Measurements from ENCODE around the gene COL4A5.

COL4A5 gene

GRCh38 chrX:108412783-108413182, 26.9 kb upstream of the COL4A5 start:
- ChIA-PET POLR2A (no interaction called here), CTCF (no interaction called here)
- H3K4me1 ChIP-seq (ENCODE audit: control extremely low read depth in 1 of 4, control insufficient read depth in 4 of 4, insufficient read depth in 4 of 4, low read length in 3 of 4) = no peaks in the 10 kb centered on the region
- H3K4me3 ChIP-seq (ENCODE audit: control insufficient read depth in 1 of 7, extremely low read depth in 1 of 7, insufficient read depth in 4 of 7, low read depth in 2 of 7, low read length in 6 of 7) = no peak overlapping the region
- no peaks in the 10 kb centered on the region for H3K9me3 ChIP-seq (ENCODE audit: control extremely low read depth in 1 of 5, control insufficient read depth in 4 of 5, insufficient read depth in 2 of 5, low read depth in 1 of 5, low read length in 4 of 5)
- peaks cover 0 to 3% (median 0%) of the 10 kb centered on the region in 5 experiments for H3K27me3 ChIP-seq (replicated peaks in 2 of 5; ENCODE audit: control insufficient read depth in 4 of 5, insufficient read depth in 5 of 5, low read length in 4 of 5)
- H3K27ac ChIP-seq (ENCODE audit: insufficient read depth in 1 of 2, low read depth in 1 of 2, low read length in 2 of 2, poor library complexity in 1 of 2, severe bottlenecking in 2 of 2) = no peak overlapping the region
- no peak for DNase-seq
- no peaks in the 10 kb centered on the region for H3K36me3 ChIP-seq (ENCODE audit: control insufficient read depth in 4 of 4, insufficient read depth in 4 of 4, low read length in 3 of 4)

- POLR2A ChIA-PET = no interaction called here
- Histone ChIP-seq H3K4me3 (ENCODE audit: control insufficient read depth in 1 of 7, extremely low read depth in 1 of 7, insufficient read depth in 4 of 7, low read depth in 2 of 7, low read length in 6 of 7) (no peak overlapping the region), H3K27me3 (replicated peaks in 2 of 5; ENCODE audit: control insufficient read depth in 4 of 5, insufficient read depth in 5 of 5, low read length in 4 of 5) (peaks cover 0 to 5% (median 0%) of the 10 kb centered on the region in 5 experiments), H3K27ac (ENCODE audit: insufficient read depth in 1 of 2, low read depth in 1 of 2, low read length in 2 of 2, poor library complexity in 1 of 2, severe bottlenecking in 2 of 2) (no peak overlapping the region), H3K9me3 (ENCODE audit: control extremely low read depth in 1 of 5, control insufficient read depth in 4 of 5, insufficient read depth in 2 of 5, low read depth in 1 of 5, low read length in 4 of 5) (no peaks in the 10 kb centered on the region), H3K36me3 (ENCODE audit: control insufficient read depth in 4 of 4, insufficient read depth in 4 of 4, low read length in 3 of 4) (no peaks in the 10 kb centered on the region), H3K4me1 (ENCODE audit: control extremely low read depth in 1 of 4, control insufficient read depth in 4 of 4, insufficient read depth in 4 of 4, low read length in 3 of 4) (no peaks in the 10 kb centered on the region)
- WGBS (ENCODE audit: insufficient coverage) = no CpG with 5 or more reads among the region's 1 CpG
- CTCF ChIA-PET = no interaction called here
- no peak for DNase-seq
These were observed 24.5 kb upstream of the COL4A5 start for GRCh38 chrX:108415146-108415545.

- H3K27me3 ChIP-seq (replicated peaks in 2 of 5; ENCODE audit: control insufficient read depth in 4 of 5, insufficient read depth in 5 of 5, low read length in 4 of 5) = peaks cover 0 to 9% (median 0%) of the 10 kb centered on the region in 5 experiments
- H3K4me3 ChIP-seq (ENCODE audit: control insufficient read depth in 1 of 7, extremely low read depth in 1 of 7, insufficient read depth in 4 of 7, low read depth in 2 of 7, low read length in 6 of 7) = no peak overlapping the region
- DNase-seq = no peak
- H3K4me1 ChIP-seq (ENCODE audit: control extremely low read depth in 1 of 4, control insufficient read depth in 4 of 4, insufficient read depth in 4 of 4, low read length in 3 of 4) = no peaks in the 10 kb centered on the region
- no CpG with 5 or more reads among the region's 2 CpGs for WGBS (ENCODE audit: insufficient coverage)
- H3K36me3 ChIP-seq (ENCODE audit: control insufficient read depth in 4 of 4, insufficient read depth in 4 of 4, low read length in 3 of 4) = no peaks in the 10 kb centered on the region
- ChIA-PET CTCF (no interaction called here), POLR2A (no interaction called here)
- no peak overlapping the region for H3K27ac ChIP-seq (ENCODE audit: insufficient read depth in 1 of 2, low read depth in 1 of 2, low read length in 2 of 2, poor library complexity in 1 of 2, severe bottlenecking in 2 of 2)
- no peaks in the 10 kb centered on the region for H3K9me3 ChIP-seq (ENCODE audit: control extremely low read depth in 1 of 5, control insufficient read depth in 4 of 5, insufficient read depth in 2 of 5, low read depth in 1 of 5, low read length in 4 of 5)
These were observed 23.7 kb upstream of the COL4A5 start for GRCh38 chrX:108415891-108416290.

GRCh38 chrX:108417257-108417656, 22.4 kb upstream of the COL4A5 start:
- H3K27ac ChIP-seq (ENCODE audit: insufficient read depth in 1 of 2, low read depth in 1 of 2, low read length in 2 of 2, poor library complexity in 1 of 2, severe bottlenecking in 2 of 2) = no peak overlapping the region
- WGBS (ENCODE audit: insufficient coverage) = no CpG with 5 or more reads among the region's 1 CpG
- POLR2A ChIA-PET = no interaction called here
- no peaks in the 10 kb centered on the region for H3K36me3 ChIP-seq (ENCODE audit: control insufficient read depth in 4 of 4, insufficient read depth in 4 of 4, low read length in 3 of 4)
- CTCF ChIA-PET = no interaction called here
- H3K4me3 ChIP-seq (ENCODE audit: control insufficient read depth in 1 of 7, extremely low read depth in 1 of 7, insufficient read depth in 4 of 7, low read depth in 2 of 7, low read length in 6 of 7) = no peak overlapping the region
- H3K4me1 ChIP-seq (ENCODE audit: control extremely low read depth in 1 of 4, control insufficient read depth in 4 of 4, insufficient read depth in 4 of 4, low read length in 3 of 4) = no peaks in the 10 kb centered on the region
- peaks cover 0 to 9% (median 0%) of the 10 kb centered on the region in 5 experiments for H3K27me3 ChIP-seq (replicated peaks in 2 of 5; ENCODE audit: control insufficient read depth in 4 of 5, insufficient read depth in 5 of 5, low read length in 4 of 5)
- H3K9me3 ChIP-seq (ENCODE audit: control extremely low read depth in 1 of 5, control insufficient read depth in 4 of 5, insufficient read depth in 2 of 5, low read depth in 1 of 5, low read length in 4 of 5) = no peaks in the 10 kb centered on the region
- no peak for DNase-seq

GRCh38 chrX:108419401-108419800, 20.2 kb upstream of the COL4A5 start:
- Histone ChIP-seq H3K9me3 (ENCODE audit: control extremely low read depth in 1 of 5, control insufficient read depth in 4 of 5, insufficient read depth in 2 of 5, low read depth in 1 of 5, low read length in 4 of 5) (no peaks in the 10 kb centered on the region), H3K4me1 (ENCODE audit: control extremely low read depth in 1 of 4, control insufficient read depth in 4 of 4, insufficient read depth in 4 of 4, low read length in 3 of 4) (no peaks in the 10 kb centered on the region), H3K27me3 (replicated peaks in 2 of 5; ENCODE audit: control insufficient read depth in 4 of 5, insufficient read depth in 5 of 5, low read length in 4 of 5) (peaks cover 0 to 6% (median 0%) of the 10 kb centered on the region in 5 experiments), H3K27ac (ENCODE audit: insufficient read depth in 1 of 2, low read depth in 1 of 2, low read length in 2 of 2, poor library complexity in 1 of 2, severe bottlenecking in 2 of 2) (no peak overlapping the region), H3K36me3 (ENCODE audit: control insufficient read depth in 4 of 4, insufficient read depth in 4 of 4, low read length in 3 of 4) (no peaks in the 10 kb centered on the region), H3K4me3 (ENCODE audit: control insufficient read depth in 1 of 7, extremely low read depth in 1 of 7, insufficient read depth in 4 of 7, low read depth in 2 of 7, low read length in 6 of 7) (no peak overlapping the region)
- ChIA-PET CTCF (no interaction called here), POLR2A (no interaction called here)
- no peak for DNase-seq
- no CpG with 5 or more reads among the region's 1 CpG for WGBS (ENCODE audit: insufficient coverage)

GRCh38 chrX:108420481-108420880, 19.2 kb upstream of the COL4A5 start:
- Histone ChIP-seq H3K4me1 (ENCODE audit: control extremely low read depth in 1 of 4, control insufficient read depth in 4 of 4, insufficient read depth in 4 of 4, low read length in 3 of 4) (no peaks in the 10 kb centered on the region), H3K4me3 (ENCODE audit: control insufficient read depth in 1 of 7, extremely low read depth in 1 of 7, insufficient read depth in 4 of 7, low read depth in 2 of 7, low read length in 6 of 7) (no peak overlapping the region), H3K36me3 (ENCODE audit: control insufficient read depth in 4 of 4, insufficient read depth in 4 of 4, low read length in 3 of 4) (no peaks in the 10 kb centered on the region), H3K9me3 (ENCODE audit: control extremely low read depth in 1 of 5, control insufficient read depth in 4 of 5, insufficient read depth in 2 of 5, low read depth in 1 of 5, low read length in 4 of 5) (no peaks in the 10 kb centered on the region), H3K27ac (ENCODE audit: insufficient read depth in 1 of 2, low read depth in 1 of 2, low read length in 2 of 2, poor library complexity in 1 of 2, severe bottlenecking in 2 of 2) (no peak overlapping the region), H3K27me3 (replicated peaks in 2 of 5; ENCODE audit: control insufficient read depth in 4 of 5, insufficient read depth in 5 of 5, low read length in 4 of 5) (peaks cover 0 to 6% (median 0%) of the 10 kb centered on the region in 5 experiments)
- no peak for DNase-seq
- ChIA-PET CTCF (no interaction called here), POLR2A (no interaction called here)
- 75% methylated on average over 1 of the region's 1 CpG for WGBS (ENCODE audit: insufficient coverage)

- POLR2A ChIA-PET = no interaction called here
- 40% methylated on average over 1 of the region's 1 CpG for WGBS (ENCODE audit: insufficient coverage)
These were observed 13.4 kb upstream of the COL4A5 start for GRCh38 chrX:108426262-108426661.

More at GRCh38 chrX:108426262-108426661, 13.4 kb upstream of the COL4A5 start:
- Histone ChIP-seq H3K36me3 (ENCODE audit: control insufficient read depth in 4 of 4, insufficient read depth in 4 of 4, low read length in 3 of 4) (no peaks in the 10 kb centered on the region), H3K4me1 (ENCODE audit: control extremely low read depth in 1 of 4, control insufficient read depth in 4 of 4, insufficient read depth in 4 of 4, low read length in 3 of 4) (no peaks in the 10 kb centered on the region), H3K9me3 (ENCODE audit: control extremely low read depth in 1 of 5, control insufficient read depth in 4 of 5, insufficient read depth in 2 of 5, low read depth in 1 of 5, low read length in 4 of 5) (no peaks in the 10 kb centered on the region), H3K27ac (ENCODE audit: insufficient read depth in 1 of 2, low read depth in 1 of 2, low read length in 2 of 2, poor library complexity in 1 of 2, severe bottlenecking in 2 of 2) (no peak overlapping the region), H3K4me3 (ENCODE audit: control insufficient read depth in 1 of 7, extremely low read depth in 1 of 7, insufficient read depth in 4 of 7, low read depth in 2 of 7, low read length in 6 of 7) (no peak overlapping the region), H3K27me3 (replicated peaks in 2 of 5; ENCODE audit: control insufficient read depth in 4 of 5, insufficient read depth in 5 of 5, low read length in 4 of 5) (peaks cover 0 to 3% (median 0%) of the 10 kb centered on the region in 5 experiments)
- no peak for DNase-seq
- CTCF ChIA-PET = no interaction called here
